GM12878 (cell line): ENCODE measurements around the gene POLR3G. TPM values are rescaled to one million over a fixed set of nuclear protein-coding genes. Genes with fewer than 3 reads are reported as not detected.

ENCODE experiments used
- ATAC-seq: fragments of 200-7000 bp; cut with Tn5 transposase; 3 replicates; pipeline ENCODE4 v1.9.1; 2020; ENCODE audit warnings: mild to moderate bottlenecking, moderate library complexity
- BruUV-seq: library from RNA; stranded (reverse); fragments of 400-500 nt; replicated peaks from 2 replicates; lab custom pipeline; 2021; lab: Mats Ljungman, UMichigan
- CTCF ChIA-PET: fragments of 300-600 bp; sonication (Branson Sonifier 250); formaldehyde crosslinking; extraction: SDS; loops from one replicate; lab custom pipeline; 2021; ENCODE audit warnings: inconsistent platforms; lab: Yijun Ruan, JAX
- POLR2A ChIA-PET: fragments of 350-600 bp; formaldehyde crosslinking; extraction: SDS; loops from one replicate; lab custom pipeline; 2021; ENCODE audit warnings: inconsistent platforms; lab: Charles Lee
- RAD21 ChIA-PET: fragments of 300-600 bp; sonication (Branson Sonifier 250); formaldehyde crosslinking; loops from one replicate; lab custom pipeline; 2023; ENCODE audit warnings: antibody characterized with exemption; ENCODE audit not compliant: unreplicated experiment; lab: Charles Lee
- SMC1A ChIA-PET: fragments of 300-600 bp; sonication (Branson Sonifier 250); formaldehyde crosslinking; loops from one replicate; lab custom pipeline; 2023; ENCODE audit not compliant: unreplicated experiment, uncharacterized antibody; lab: Charles Lee
- DNase-seq: peaks from one replicate; pipeline ENCODE4 v3.0.0-alpha.2; 2011; ENCODE audit warnings: low read depth, low spot score
- FAIRE-seq: peaks from 3 replicates; lab custom pipeline; 2011; peaks lifted over from hg19 to GRCh38; lab: Jason Lieb, UNC
- H2AFZ ChIP-seq: 2 replicates; pipeline ENCODE4 v1.6.0; 2011; ENCODE audit warnings: low read depth, low read length, control low read depth; ENCODE audit not compliant: control insufficient read depth
- H3K27ac ChIP-seq: 2 replicates; pipeline ENCODE4 v1.5.1; 2011; ENCODE audit warnings: control low read depth; ENCODE audit not compliant: control insufficient read depth, insufficient read depth
- H3K27me3 ChIP-seq, 2 experiments: replicated peaks in 1 of 2; 2 replicates each; pipeline versions ENCODE4 v1.6.0 to v1.6.1; 2011; ENCODE audit warnings: low read length in 1 of 2; ENCODE audit not compliant: control insufficient read depth in 2 of 2, insufficient read depth in 2 of 2
- H3K36me3 ChIP-seq, 2 experiments: 2 replicates each; pipeline ENCODE4 v1.5.1; 2011; ENCODE audit warnings: low read length in 1 of 2; ENCODE audit not compliant: control insufficient read depth in 2 of 2, insufficient read depth in 2 of 2
- H3K4me1 ChIP-seq: 2 replicates; pipeline ENCODE4 v1.6.1; 2011; ENCODE audit warnings: mild to moderate bottlenecking, low read length, moderate library complexity, mixed read lengths; ENCODE audit not compliant: control insufficient read depth, insufficient read depth
- H3K4me2 ChIP-seq: 2 replicates; pipeline ENCODE4 v1.6.0; 2011; ENCODE audit warnings: control low read depth; ENCODE audit not compliant: control insufficient read depth, insufficient read depth
- H3K4me3 ChIP-seq: fragments of 200-600 bp; sonication (generic); 2 replicates; pipeline ENCODE4 v1.5.1; 2016
- H3K79me2 ChIP-seq: 2 replicates; pipeline ENCODE4 v1.6.0; 2011; ENCODE audit warnings: low read length; ENCODE audit not compliant: control insufficient read depth, insufficient read depth
- H3K9ac ChIP-seq: 2 replicates; pipeline ENCODE4 v1.8.0; 2011; ENCODE audit warnings: low read length, control low read depth, mixed read lengths; ENCODE audit not compliant: control insufficient read depth, insufficient read depth
- H3K9me3 ChIP-seq: replicated peaks from 3 replicates; pipeline ENCODE4 v1.5.1; 2011; ENCODE audit warnings: mild to moderate bottlenecking, low read length; ENCODE audit not compliant: control insufficient read depth, insufficient read depth
- H4K20me1 ChIP-seq: 2 replicates; pipeline ENCODE4 v1.6.0; 2011; ENCODE audit not compliant: control insufficient read depth, insufficient read depth
- BHLHE40 ChIP-seq, 2 experiments: fragments of 450-650 bp in 1 of 2; IDR thresholded peaks; 2 replicates each; pipeline ENCODE4 v1.6.1; 2011 to 2017; ENCODE audit warnings: low read depth in 2 of 2, borderline replicate concordance in 1 of 2, improper control_type of control experiment in 1 of 2, low read length in 1 of 2, mild to moderate bottlenecking in 1 of 2
- CBFB ChIP-seq: IDR thresholded peaks from 2 replicates; pipeline ENCODE4 v1.6.1; 2016; ENCODE audit warnings: antibody characterized with exemption, low read depth
- CHD2 ChIP-seq: IDR thresholded peaks from 2 replicates; pipeline ENCODE4 v1.6.1; 2011; ENCODE audit warnings: low read depth, low read length, improper control_type of control experiment, borderline replicate concordance
- GABPA ChIP-seq: IDR thresholded peaks from 2 replicates; pipeline ENCODE4 v1.6.1; 2014; ENCODE audit warnings: antibody characterized with exemption, low read depth, mild to moderate bottlenecking, inconsistent platforms
- GATAD2B ChIP-seq: fragments of 450-650 bp; conservative IDR thresholded peaks from 2 replicates; pipeline ENCODE4 v1.6.1; 2017; ENCODE audit warnings: low read depth, mild to moderate bottlenecking, moderate library complexity
- HDAC2 ChIP-seq: fragments of 200-600 bp; sonication (generic); IDR thresholded peaks from 2 replicates; pipeline ENCODE4 v1.6.1; 2017
- KAT2A ChIP-seq: conservative IDR thresholded peaks from 2 replicates; pipeline ENCODE4 v1.6.1; 2011; ENCODE audit warnings: low read depth, low read length; ENCODE audit not compliant: control insufficient read depth
- PAX5 ChIP-seq: IDR thresholded peaks from 2 replicates; pipeline ENCODE4 v1.6.1; 2011; ENCODE audit warnings: low read depth, low read length, borderline replicate concordance
- POU2F2 ChIP-seq: IDR thresholded peaks from 3 replicates; pipeline ENCODE4 v1.6.1; 2011; ENCODE audit warnings: low read depth, mild to moderate bottlenecking, low read length, borderline replicate concordance
- STAT3 ChIP-seq: IDR thresholded peaks from 2 replicates; pipeline ENCODE4 v1.6.1; 2011; ENCODE audit warnings: low read depth, low read length, improper control_type of control experiment
- TAF1 ChIP-seq: IDR thresholded peaks from 2 replicates; pipeline ENCODE4 v1.6.1; 2011; ENCODE audit warnings: mild to moderate bottlenecking, low read depth, low read length, borderline replicate concordance
- TCF3 ChIP-seq: IDR thresholded peaks from 2 replicates; pipeline ENCODE4 v1.6.1; 2012; ENCODE audit warnings: low read depth, mild to moderate bottlenecking, low read length, borderline replicate concordance; ENCODE audit not compliant: insufficient read depth
- ZNF24 ChIP-seq: fragments of 450-650 bp; IDR thresholded peaks from 2 replicates; pipeline ENCODE4 v1.6.1; 2017; ENCODE audit warnings: antibody characterized with exemption, mild to moderate bottlenecking
- WGBS: methylation state at CpG from one replicate; pipeline ENCODE4 v1.1.6; 2016; ENCODE audit warnings: low lambda C conversion rate; ENCODE audit not compliant: insufficient replicate concordance, insufficient coverage; ENCODE audit errors: missing lambda C conversion rate; 5-methylcytosine and 5-hydroxymethylcytosine counted together
- in situ Hi-C: fragments of 300-500 bp; cut with MboI; formaldehyde crosslinking; loops from 9 replicates; pipeline ENCODE4 v1.14.3; 2018; ENCODE audit warnings: mixed read lengths
- intact Hi-C: fragments of 100-400 bp; cut with micrococcal nuclease; formaldehyde crosslinking; loops from one replicate; pipeline ENCODE4 v1.14.2; 2022; ENCODE audit not compliant: unreplicated experiment
- polyA plus RNA-seq, 11 experiments: library from polyadenylated mRNA; depleted of rRNA in 4 of 11; unstranded in 6 of 11; stranded (reverse) in 5 of 11; fragments of >200 nt; fragmentation: Nextera tagmentation in 4 of 11; fragmentation: Illumina TruSeq in 1 of 11; extraction: Ambion mirVana in 4 of 11; extraction: Trizol in 1 of 11; gene quantifications; 1 replicate in 1 of 11; 2 replicates in 10 of 11; pipeline versions ENCODE4 v1.2.1 to v1.2.3, GENCODE V29; 2011 to 2016; ENCODE audit warnings: inconsistent platforms in 2 of 11, missing spikeins in 2 of 11, low read depth in 1 of 11
- total RNA-seq, 4 experiments: library from RNA; depleted of rRNA in 3 of 4; stranded (reverse); fragments of >200 nt in 3 of 4; fragmentation: Illumina TruSeq in 1 of 4; extraction: Trizol in 1 of 4; gene quantifications; 2 replicates each; pipeline versions ENCODE4 v1.2.1 to v1.2.3, GENCODE V29; 2013 to 2021
- TF ChIP-seq, protein P1 (sequence below): IDR thresholded peaks from 2 replicates; pipeline ENCODE4 v1.6.1; 2011; ENCODE audit warnings: borderline replicate concordance, low read depth, mild to moderate bottlenecking, moderate library complexity, low read length; ENCODE audit not compliant: insufficient read depth, poor library complexity, severe bottlenecking

The POLR3G gene
- total and polyA plus RNA-seq, 10 of the 15 experiments (the other 5 are each of a cell fraction or from before 2014, with no cell fraction given): 15.2 to 50.9 (median 27.5) TPM

DNA sequence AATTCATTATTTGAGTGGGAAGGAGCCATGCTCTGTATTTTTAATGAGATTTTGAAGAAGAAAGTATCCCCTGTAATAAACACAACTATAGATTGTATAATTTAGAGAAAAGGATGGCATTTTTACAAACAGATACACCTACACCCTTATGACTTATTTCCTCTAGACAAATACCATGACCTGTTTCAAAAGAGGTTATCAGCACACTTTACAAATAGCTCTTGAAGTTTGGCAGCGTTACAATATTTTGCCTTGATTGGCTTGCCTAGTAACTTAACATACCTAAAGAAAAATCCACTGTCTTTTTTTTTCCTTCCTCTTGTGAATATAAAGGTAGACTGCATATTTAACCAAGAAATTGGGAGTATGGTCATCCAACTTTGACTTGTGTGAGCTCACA, 36.6 kb upstream of the POLR3G start:
- ChIA-PET CTCF (interaction anchor here (0.7 to 6.8 kb wide), 13 partner anchors 9 to 346 kb away, joined by 3 to 118 read pairs (median 10); partner anchors contain the start of gene LYSMD3), RAD21 (interaction anchor here (1.2 to 4.4 kb wide), 5 partner anchors 28 to 346 kb away, joined by 4 to 43 read pairs (median 5); partner anchors contain the start of genes CETN3 and LYSMD3), SMC1A (interaction anchor here (0.6 to 5.2 kb wide), 12 partner anchors 10 to 736 kb away, joined by 3 to 46 read pairs (median 8); partner anchors contain the start of genes LYSMD3, MBLAC2 and POLR3G), POLR2A (no interaction called here)
- intact Hi-C loops (loop anchor here (2.0 kb wide), 1 partner anchor 167 kb away; no protein-coding TSS in a partner anchor), in situ Hi-C loops (loop anchor here (5.0 to 10.0 kb wide), 2 partner anchors 97 to 344 kb away; no protein-coding TSS in a partner anchor)
- no peak overlapping the region for H3K9ac ChIP-seq
- H3K4me3 ChIP-seq: no peak overlapping the region
- 0 out of 2 replicates have a peak, but pooled peaks cover 5% of the 10 kb centered on the region for H3K4me1 ChIP-seq
- H3K4me2 ChIP-seq: no peak overlapping the region
- no peak for DNase-seq
- 0% methylated on average over 1 of the region's 1 CpG for WGBS
- H3K36me3 ChIP-seq: no peaks in the 10 kb centered on the region
- no peak overlapping the region for H3K27ac ChIP-seq
- FAIRE-seq: no peak
- no peak for ATAC-seq
- no TSS peak for BruUV-seq
- TF ChIP-seq HDAC2 (no peak), CHD2 (no peak), KAT2A (no peak), TAF1 (no peak), POU2F2 (no peak), TCF3 (no peak), BHLHE40 (IDR thresholded peaks at IDR 0.05; ENCODE audit: borderline replicate concordance in 1 of 2, low read depth in 2 of 2, low read length in 1 of 2) (no peak), GABPA (no peak), CBFB (no peak), ZNF24 (no peak), STAT3 (no peak), GATAD2B (no peak), PAX5 (no peak)
- TF ChIP-seq, protein P1, sequence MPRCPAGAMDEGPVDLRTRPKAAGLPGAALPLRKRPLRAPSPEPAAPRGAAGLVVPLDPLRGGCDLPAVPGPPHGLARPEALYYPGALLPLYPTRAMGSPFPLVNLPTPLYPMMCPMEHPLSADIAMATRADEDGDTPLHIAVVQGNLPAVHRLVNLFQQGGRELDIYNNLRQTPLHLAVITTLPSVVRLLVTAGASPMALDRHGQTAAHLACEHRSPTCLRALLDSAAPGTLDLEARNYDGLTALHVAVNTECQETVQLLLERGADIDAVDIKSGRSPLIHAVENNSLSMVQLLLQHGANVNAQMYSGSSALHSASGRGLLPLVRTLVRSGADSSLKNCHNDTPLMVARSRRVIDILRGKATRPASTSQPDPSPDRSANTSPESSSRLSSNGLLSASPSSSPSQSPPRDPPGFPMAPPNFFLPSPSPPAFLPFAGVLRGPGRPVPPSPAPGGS: no peak
- no peak overlapping the region for H2AFZ ChIP-seq
- no peaks in the 10 kb centered on the region; the same call in 2 of the 3 replicates for H3K9me3 ChIP-seq
- no peaks in the 10 kb centered on the region for H4K20me1 ChIP-seq
- H3K27me3 ChIP-seq: no peaks in the 10 kb centered on the region
- H3K79me2 ChIP-seq: no peaks in the 10 kb centered on the region
